ENCODE data around the gene MCF2L. TPM values are rescaled to one million over a fixed set of nuclear protein-coding genes. Genes with fewer than 3 reads are reported as not detected.
A peak's percentile ranks its signal among the peaks of the same experiment; 100 is the strongest.

Gene MCF2L
- total RNA-seq, 1 donor from 2014 or later, result 6.7 TPM

DNA sequence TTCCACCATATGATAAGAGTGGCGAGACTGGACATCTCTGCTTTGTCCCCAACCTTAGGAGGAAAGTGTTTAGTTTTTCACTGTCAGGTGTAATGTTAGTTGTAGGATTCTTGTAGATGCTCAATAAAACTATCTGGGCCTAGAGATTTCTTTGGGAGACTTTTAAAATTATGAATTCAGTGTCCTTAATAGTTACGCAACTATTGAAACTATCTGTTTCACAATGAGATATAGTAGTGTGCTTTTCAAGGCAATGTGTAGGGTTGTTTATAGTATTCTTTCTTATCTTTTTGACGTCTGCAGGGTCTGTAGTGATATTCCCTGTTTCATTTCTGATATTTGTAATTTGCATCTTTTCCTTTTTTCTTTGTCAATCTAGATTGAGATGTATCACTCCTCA is 103.4 kb downstream of the MCF2L start:
- DNase-seq (ENCODE audit: low spot score), result no peak
- TF ChIP-seq, protein P1, sequence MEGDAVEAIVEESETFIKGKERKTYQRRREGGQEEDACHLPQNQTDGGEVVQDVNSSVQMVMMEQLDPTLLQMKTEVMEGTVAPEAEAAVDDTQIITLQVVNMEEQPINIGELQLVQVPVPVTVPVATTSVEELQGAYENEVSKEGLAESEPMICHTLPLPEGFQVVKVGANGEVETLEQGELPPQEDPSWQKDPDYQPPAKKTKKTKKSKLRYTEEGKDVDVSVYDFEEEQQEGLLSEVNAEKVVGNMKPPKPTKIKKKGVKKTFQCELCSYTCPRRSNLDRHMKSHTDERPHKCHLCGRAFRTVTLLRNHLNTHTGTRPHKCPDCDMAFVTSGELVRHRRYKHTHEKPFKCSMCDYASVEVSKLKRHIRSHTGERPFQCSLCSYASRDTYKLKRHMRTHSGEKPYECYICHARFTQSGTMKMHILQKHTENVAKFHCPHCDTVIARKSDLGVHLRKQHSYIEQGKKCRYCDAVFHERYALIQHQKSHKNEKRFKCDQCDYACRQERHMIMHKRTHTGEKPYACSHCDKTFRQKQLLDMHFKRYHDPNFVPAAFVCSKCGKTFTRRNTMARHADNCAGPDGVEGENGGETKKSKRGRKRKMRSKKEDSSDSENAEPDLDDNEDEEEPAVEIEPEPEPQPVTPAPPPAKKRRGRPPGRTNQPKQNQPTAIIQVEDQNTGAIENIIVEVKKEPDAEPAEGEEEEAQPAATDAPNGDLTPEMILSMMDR (IDR thresholded peaks at IDR 0.05), result no peak
- Mint-ChIP-seq H3K4me3 (ENCODE audit: unreplicated experiment) (no peak overlapping the region), H3K36me3 (ENCODE audit: low read depth) (peaks cover 4% of the 10 kb centered on the region), H3K27ac (ENCODE audit: unreplicated experiment) (no peak overlapping the region), H3K4me1 (ENCODE audit: low read depth) (no peaks in the 10 kb centered on the region), H3K27me3 (ENCODE audit: low read depth) (no peaks in the 10 kb centered on the region), H3K9me3 (ENCODE audit: low read depth) (peaks cover 15% of the 10 kb centered on the region)

DNA sequence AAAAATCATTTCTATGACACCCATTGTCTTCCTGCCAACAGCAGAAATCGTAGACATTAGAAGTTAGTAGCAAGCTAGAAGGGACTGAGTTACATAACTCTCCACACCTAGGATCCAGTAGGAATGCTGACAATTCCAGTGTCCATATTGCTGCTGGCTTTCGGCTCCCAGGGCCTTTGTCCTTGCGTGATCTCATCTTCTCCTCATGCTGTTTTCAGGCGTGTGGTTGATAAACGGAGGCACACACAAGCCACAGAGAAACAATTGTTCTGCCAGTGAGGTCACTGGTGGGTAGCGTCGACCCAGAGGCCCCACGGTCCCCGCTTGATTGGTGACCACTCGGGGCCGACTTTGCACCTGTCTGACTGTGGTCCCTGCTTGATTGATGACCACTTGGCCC is 104.9 kb downstream of the MCF2L start:
- peaks cover 7% of the 10 kb centered on the region for H3K36me3 Mint-ChIP-seq (ENCODE audit: low read depth)
- no peak for DNase-seq (ENCODE audit: low spot score)
- peaks cover 15% of the 10 kb centered on the region for H3K9me3 Mint-ChIP-seq (ENCODE audit: low read depth)
- TF ChIP-seq, protein P1 (IDR thresholded peaks at IDR 0.05), result no peak
- H3K27ac Mint-ChIP-seq (ENCODE audit: unreplicated experiment), result no peak overlapping the region
- H3K27me3 Mint-ChIP-seq (ENCODE audit: low read depth), result no peaks in the 10 kb centered on the region
- H3K4me3 Mint-ChIP-seq (ENCODE audit: unreplicated experiment), result no peak overlapping the region
- no peaks in the 10 kb centered on the region for H3K4me1 Mint-ChIP-seq (ENCODE audit: low read depth)

DNA sequence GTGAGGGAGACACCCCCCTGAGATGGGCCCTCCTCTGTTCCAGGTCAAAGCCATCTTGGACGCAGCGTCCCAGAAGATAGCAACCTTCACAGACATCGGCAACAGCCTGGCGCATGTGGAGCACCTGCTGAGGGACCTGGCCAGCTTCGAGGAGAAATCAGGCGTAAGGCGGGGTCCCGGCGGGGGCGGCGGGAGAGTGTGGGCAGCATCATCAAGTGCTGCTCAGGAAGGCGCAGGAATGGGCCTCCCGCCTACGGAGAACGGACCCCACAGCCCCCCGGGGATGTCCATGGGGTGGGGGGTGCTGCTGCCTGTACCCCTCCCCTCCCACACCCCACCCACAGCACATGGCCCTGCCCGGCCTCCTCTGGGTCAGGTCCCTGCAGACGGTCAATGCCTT is 105.4 kb downstream of the MCF2L start:
- DNase-seq (ENCODE audit: low spot score), result peak; percentile 86
- no peak overlapping the region for H3K27ac Mint-ChIP-seq (ENCODE audit: unreplicated experiment)
- no peak overlapping the region for H3K4me3 Mint-ChIP-seq (ENCODE audit: unreplicated experiment)
- H3K9me3 Mint-ChIP-seq (ENCODE audit: low read depth), result peaks cover 15% of the 10 kb centered on the region
- peaks cover 1% of the 10 kb centered on the region for H3K27me3 Mint-ChIP-seq (ENCODE audit: low read depth)
- TF ChIP-seq, protein P1 (IDR thresholded peaks at IDR 0.05), result no peak
- peaks cover 7% of the 10 kb centered on the region for H3K36me3 Mint-ChIP-seq (ENCODE audit: low read depth)
- H3K4me1 Mint-ChIP-seq (ENCODE audit: low read depth), result no peaks in the 10 kb centered on the region

DNA sequence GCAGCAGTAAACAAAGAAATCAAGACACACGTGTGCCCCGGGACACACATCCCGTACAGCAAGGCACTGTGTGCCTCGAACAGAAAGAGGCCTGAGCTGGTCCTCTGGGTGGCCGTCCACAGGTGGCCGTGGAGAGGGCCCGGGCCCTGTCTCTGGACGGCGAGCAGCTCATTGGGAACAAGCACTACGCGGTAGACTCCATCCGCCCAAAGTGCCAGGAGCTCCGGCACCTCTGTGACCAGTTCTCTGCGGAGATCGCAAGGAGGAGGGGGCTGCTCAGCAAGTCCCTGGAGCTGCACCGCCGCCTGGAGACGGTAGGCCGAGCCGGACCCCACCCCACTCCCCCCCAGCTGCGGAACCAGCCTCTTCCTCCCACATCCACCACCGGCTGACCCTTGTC is 105.9 kb downstream of the MCF2L start:
- H3K4me1 Mint-ChIP-seq (ENCODE audit: low read depth), result no peaks in the 10 kb centered on the region
- DNase-seq (ENCODE audit: low spot score), result peak; percentile 77
- TF ChIP-seq, protein P1 (IDR thresholded peaks at IDR 0.05), result no peak
- H3K36me3 Mint-ChIP-seq (ENCODE audit: low read depth), result peaks cover 7% of the 10 kb centered on the region
- no peak overlapping the region for H3K27ac Mint-ChIP-seq (ENCODE audit: unreplicated experiment)
- no peak overlapping the region for H3K4me3 Mint-ChIP-seq (ENCODE audit: unreplicated experiment)
- peaks cover 3% of the 10 kb centered on the region for H3K27me3 Mint-ChIP-seq (ENCODE audit: low read depth)
- peaks cover 15% of the 10 kb centered on the region for H3K9me3 Mint-ChIP-seq (ENCODE audit: low read depth)

DNA sequence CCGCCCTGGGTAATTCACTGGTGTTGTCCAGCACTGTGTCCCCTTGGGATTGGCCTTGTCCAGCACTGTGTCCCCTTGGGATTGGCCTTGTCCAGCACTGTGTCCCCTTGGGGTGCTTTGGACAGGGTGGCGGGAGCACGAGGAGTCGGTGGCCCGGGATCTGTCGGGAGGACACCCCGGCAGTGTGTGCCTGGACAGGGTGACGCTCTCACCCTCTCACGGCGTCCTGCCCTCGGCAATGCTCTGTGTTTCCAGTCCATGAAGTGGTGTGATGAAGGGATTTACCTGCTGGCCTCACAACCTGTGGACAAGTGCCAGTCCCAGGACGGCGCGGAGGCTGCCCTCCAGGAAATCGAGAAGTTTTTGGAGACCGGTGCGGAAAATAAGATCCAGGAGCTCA is 106.7 kb downstream of the MCF2L start:
- H3K27ac Mint-ChIP-seq (ENCODE audit: unreplicated experiment), result no peak overlapping the region
- DNase-seq (ENCODE audit: low spot score), result peak; percentile 92
- no peaks in the 10 kb centered on the region for H3K4me1 Mint-ChIP-seq (ENCODE audit: low read depth)
- TF ChIP-seq, protein P1 (IDR thresholded peaks at IDR 0.05), result no peak
- peaks cover 7% of the 10 kb centered on the region for H3K36me3 Mint-ChIP-seq (ENCODE audit: low read depth)
- H3K4me3 Mint-ChIP-seq (ENCODE audit: unreplicated experiment), result no peak overlapping the region
- peaks cover 3% of the 10 kb centered on the region for H3K27me3 Mint-ChIP-seq (ENCODE audit: low read depth)
- H3K9me3 Mint-ChIP-seq (ENCODE audit: low read depth), result peaks cover 15% of the 10 kb centered on the region

Measured in chondrocyte (in vitro differentiated cells).